OCI-LY3 (cell line): ENCODE data around the gene CD300LB.
"Not testable (repeated sequence)": the region's sequence is repeated elsewhere in the genome, so short reads cannot be mapped to it uniquely, and the experiment has no call there.

Experiments
- H2AFZ ChIP-seq: fragments of 200-600, 300-600 bp; shearing (Covaris generic); 2 replicates; pipeline ENCODE4 v1.6.0; 2014; ENCODE audit warnings: antibody characterized with exemption, low read depth, low read length
- H3K27ac ChIP-seq: fragments of 200-600, 300-600 bp; sonication (generic); 2 replicates; pipeline ENCODE4 v1.5.1; 2014; ENCODE audit warnings: mild to moderate bottlenecking, low read length, moderate library complexity, mixed read lengths
- H3K27me3 ChIP-seq: fragments of 200-600, 300-600 bp; sonication (generic); 2 replicates; pipeline ENCODE4 v1.6.1; 2014; ENCODE audit warnings: low read depth, low read length, mixed read lengths
- H3K36me3 ChIP-seq: fragments of 200-600, 300-600 bp; sonication (generic); replicated peaks from 2 replicates; pipeline ENCODE3; 2014; ENCODE audit warnings: low read depth, low read length, mixed read lengths
- H3K4me1 ChIP-seq: fragments of 300-600, 200-600 bp; sonication (generic); 2 replicates; pipeline ENCODE4 v1.6.1; 2014; ENCODE audit warnings: low read length, mixed read lengths
- H3K4me2 ChIP-seq: fragments of 200-600, 300-600 bp; sonication (generic); 2 replicates; pipeline ENCODE4 v1.6.1; 2014; ENCODE audit warnings: low read length, mixed read lengths
- H3K4me3 ChIP-seq: fragments of 300-600, 200-600 bp; sonication (generic); 2 replicates; pipeline ENCODE4 v1.5.1; 2014; ENCODE audit warnings: antibody characterized with exemption, mild to moderate bottlenecking, low read length, moderate library complexity
- H3K79me2 ChIP-seq: fragments of 300-600, 200-600 bp; shearing (Covaris generic); 2 replicates; pipeline ENCODE4 v1.6.1; 2014; ENCODE audit warnings: mild to moderate bottlenecking, low read length, mixed read lengths
- H3K9ac ChIP-seq: fragments of 300-600, 200-600 bp; shearing (Covaris generic); 2 replicates; pipeline ENCODE4 v1.6.0; 2014; ENCODE audit warnings: mild to moderate bottlenecking, low read length, moderate library complexity
- H3K9me3 ChIP-seq: fragments of 200-600, 300-600 bp; shearing (Covaris generic); 2 replicates; pipeline ENCODE4 v1.6.1; 2014; ENCODE audit warnings: low read length, mixed read lengths; ENCODE audit not compliant: insufficient read depth
- H4K20me1 ChIP-seq: fragments of 200-600, 300-600 bp; sonication (generic); 2 replicates; pipeline ENCODE4 v1.6.1; 2016; ENCODE audit warnings: low read length, mixed read lengths; ENCODE audit not compliant: insufficient read depth
- EZH2phosphoT487 ChIP-seq: fragments of 200-600 bp; shearing (Covaris generic); IDR thresholded peaks from 2 replicates; pipeline ENCODE4 v1.6.1; 2018; ENCODE audit warnings: antibody characterized with exemption, mixed run types, low read depth
- TF ChIP-seq, protein P1 (sequence below): fragments of 200-600, 300-600 bp; sonication (generic); IDR thresholded peaks from 2 replicates; pipeline ENCODE4 v1.5.1; 2014; ENCODE audit warnings: antibody characterized with exemption, low read length, low read depth

Gene CD300LB

DNA sequence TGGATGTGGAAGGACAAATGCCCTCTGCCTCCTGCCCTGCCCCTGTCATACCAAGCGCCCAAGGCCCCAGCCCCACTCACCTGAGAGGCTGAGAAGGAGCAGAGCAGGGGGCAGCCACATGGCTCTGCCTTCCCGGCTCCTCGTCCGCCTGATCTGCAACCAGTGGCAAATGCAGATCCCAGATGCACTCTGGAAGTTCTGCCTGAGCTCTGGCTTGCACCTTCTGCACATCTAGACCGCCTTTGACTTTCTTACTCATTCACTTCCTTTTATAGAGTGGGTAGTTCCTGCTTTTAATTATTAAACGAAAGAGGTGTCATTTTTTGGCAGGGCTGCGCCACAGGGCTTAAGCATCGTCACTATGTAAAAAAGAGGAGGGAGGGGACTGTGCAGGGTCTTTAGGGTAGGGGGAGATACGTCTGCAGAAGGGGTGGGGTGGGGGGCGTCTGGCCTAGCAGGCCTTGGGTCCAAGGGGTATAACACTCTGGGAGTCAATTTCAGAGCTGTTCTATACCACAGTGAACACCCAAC is at the start of gene CD300LB:
CD300LB (minus strand) TSS at position 245 of the 531 bp plus-strand sequence; CDS start at position 120, 125 bp downstream.
- H3K27ac ChIP-seq = no peak within 1 kb of the TSS
- H3K9me3 ChIP-seq = no peaks in the 10 kb centered on the region
- H3K36me3 ChIP-seq = no peaks in the 10 kb centered on the region
- TF ChIP-seq, protein P1, sequence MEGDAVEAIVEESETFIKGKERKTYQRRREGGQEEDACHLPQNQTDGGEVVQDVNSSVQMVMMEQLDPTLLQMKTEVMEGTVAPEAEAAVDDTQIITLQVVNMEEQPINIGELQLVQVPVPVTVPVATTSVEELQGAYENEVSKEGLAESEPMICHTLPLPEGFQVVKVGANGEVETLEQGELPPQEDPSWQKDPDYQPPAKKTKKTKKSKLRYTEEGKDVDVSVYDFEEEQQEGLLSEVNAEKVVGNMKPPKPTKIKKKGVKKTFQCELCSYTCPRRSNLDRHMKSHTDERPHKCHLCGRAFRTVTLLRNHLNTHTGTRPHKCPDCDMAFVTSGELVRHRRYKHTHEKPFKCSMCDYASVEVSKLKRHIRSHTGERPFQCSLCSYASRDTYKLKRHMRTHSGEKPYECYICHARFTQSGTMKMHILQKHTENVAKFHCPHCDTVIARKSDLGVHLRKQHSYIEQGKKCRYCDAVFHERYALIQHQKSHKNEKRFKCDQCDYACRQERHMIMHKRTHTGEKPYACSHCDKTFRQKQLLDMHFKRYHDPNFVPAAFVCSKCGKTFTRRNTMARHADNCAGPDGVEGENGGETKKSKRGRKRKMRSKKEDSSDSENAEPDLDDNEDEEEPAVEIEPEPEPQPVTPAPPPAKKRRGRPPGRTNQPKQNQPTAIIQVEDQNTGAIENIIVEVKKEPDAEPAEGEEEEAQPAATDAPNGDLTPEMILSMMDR = no peak
- no peak for TF ChIP-seq EZH2phosphoT487
- H3K4me1 ChIP-seq = peaks cover 23% of the 10 kb centered on the region
- H3K27me3 ChIP-seq = peaks cover 25% of the 10 kb centered on the region
- H3K79me2 ChIP-seq = no peaks in the 10 kb centered on the region
- no peaks in the 10 kb centered on the region for H4K20me1 ChIP-seq
- H3K4me2 ChIP-seq = peak within 1 kb of the TSS; percentile 40
- H3K4me3 ChIP-seq = 0 out of 2 replicates have a peak within 1 kb of the TSS, but pooled peaks have one; percentile 1
- H3K9ac ChIP-seq = no peak within 1 kb of the TSS
- no peak within 1 kb of the TSS for H2AFZ ChIP-seq

DNA sequence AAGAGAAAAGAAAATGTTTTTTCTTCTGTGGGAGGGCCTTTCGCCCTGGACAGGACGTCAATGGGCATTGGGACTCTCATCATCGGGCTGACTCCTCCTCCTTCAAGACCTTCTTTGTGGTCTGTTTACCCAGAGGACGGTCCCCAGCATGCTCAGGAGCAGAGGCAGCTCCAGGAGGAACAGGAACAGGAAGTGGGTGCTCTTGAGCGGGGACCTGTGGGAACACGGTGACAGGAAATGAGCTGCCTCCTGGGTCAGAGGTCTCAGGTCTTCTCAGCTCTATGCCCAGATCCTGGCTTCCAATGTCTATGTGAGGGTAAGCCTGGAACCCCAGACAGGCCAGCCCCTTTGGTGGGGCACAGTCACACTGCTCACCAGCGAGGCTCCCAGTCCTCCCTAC is 48.6 kb upstream of the CD300LB start:
- Histone ChIP-seq H3K27ac (no peak overlapping the region), H4K20me1 (no peaks in the 10 kb centered on the region), H3K9me3 (no peaks in the 10 kb centered on the region)

DNA sequence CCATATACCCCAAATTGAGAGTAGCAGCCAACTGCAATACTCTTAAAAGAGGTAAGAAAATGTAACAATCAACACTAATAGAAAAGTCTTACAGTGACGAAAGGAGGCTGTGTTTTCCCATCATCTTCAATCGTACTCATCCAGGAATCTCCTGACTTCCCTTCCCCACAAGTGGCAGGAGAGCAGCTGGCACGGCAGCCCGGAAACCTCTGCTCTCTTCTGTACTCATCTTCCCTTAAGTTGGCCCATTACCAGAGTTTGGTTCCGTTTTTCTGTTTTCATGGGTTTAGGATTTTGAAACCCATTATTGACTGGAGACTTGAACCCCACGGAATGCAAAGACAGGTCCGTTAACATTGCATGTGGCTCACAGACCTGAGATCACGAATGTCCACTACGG is 47.7 kb upstream of the CD300LB start:
- no peaks in the 10 kb centered on the region for H3K79me2 ChIP-seq
- H3K36me3 ChIP-seq = no peaks in the 10 kb centered on the region
- H4K20me1 ChIP-seq = no peaks in the 10 kb centered on the region
- H3K4me3 ChIP-seq = no peak overlapping the region
- H3K4me1 ChIP-seq = no peaks in the 10 kb centered on the region
- no peak overlapping the region for H2AFZ ChIP-seq
- H3K4me2 ChIP-seq = no peak overlapping the region
- no peak overlapping the region for H3K27ac ChIP-seq
- H3K9me3 ChIP-seq = no peaks in the 10 kb centered on the region
- H3K27me3 ChIP-seq = peaks cover 16% of the 10 kb centered on the region
- no peak overlapping the region for H3K9ac ChIP-seq
- TF ChIP-seq EZH2phosphoT487 = no peak
- TF ChIP-seq, protein P1 = no peak

More for the DNA sequence above, 48.6 kb upstream of the CD300LB start:
- no peak for TF ChIP-seq EZH2phosphoT487
- TF ChIP-seq, protein P1 = no peak
- no peaks in the 10 kb centered on the region for H3K79me2 ChIP-seq
- H3K4me2 ChIP-seq = no peak overlapping the region
- peaks cover 17% of the 10 kb centered on the region for H3K27me3 ChIP-seq
- no peak overlapping the region for H2AFZ ChIP-seq
- H3K4me1 ChIP-seq = no peaks in the 10 kb centered on the region
- H3K4me3 ChIP-seq = no peak overlapping the region
- H3K9ac ChIP-seq = no peak overlapping the region
- no peaks in the 10 kb centered on the region for H3K36me3 ChIP-seq

DNA sequence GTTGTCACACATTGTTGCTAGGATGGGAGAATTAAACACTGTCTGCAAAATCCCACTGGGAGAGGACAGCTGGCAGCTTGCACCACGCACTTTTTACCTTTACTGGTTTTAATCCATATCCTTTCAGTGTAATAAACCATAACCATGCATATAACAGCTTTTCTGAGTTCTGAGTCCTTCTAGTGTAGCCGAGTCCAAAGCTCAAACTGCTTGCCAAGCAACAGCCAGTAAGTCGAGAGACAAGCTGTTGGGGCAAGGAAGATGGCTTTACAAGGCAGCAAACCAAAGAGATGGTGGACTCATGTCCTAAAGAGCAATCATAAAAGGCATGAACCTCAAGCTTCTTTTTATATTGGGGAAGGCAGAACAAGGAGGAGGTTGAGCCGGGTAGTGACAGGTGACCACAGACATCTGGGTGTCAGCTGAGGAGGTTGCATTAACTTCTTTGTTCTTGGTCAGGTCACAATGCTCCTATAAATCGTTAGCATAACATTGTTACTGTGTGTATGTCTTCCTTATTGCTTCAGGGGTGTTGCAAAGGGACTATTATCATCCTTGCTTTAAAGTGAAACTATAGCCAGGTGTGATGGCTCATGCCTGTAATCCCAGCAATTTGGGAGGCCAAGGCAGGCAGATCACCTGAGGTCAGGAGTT is 43.3 kb upstream of the CD300LB start:
- no peak overlapping the region for H3K4me2 ChIP-seq

DNA sequence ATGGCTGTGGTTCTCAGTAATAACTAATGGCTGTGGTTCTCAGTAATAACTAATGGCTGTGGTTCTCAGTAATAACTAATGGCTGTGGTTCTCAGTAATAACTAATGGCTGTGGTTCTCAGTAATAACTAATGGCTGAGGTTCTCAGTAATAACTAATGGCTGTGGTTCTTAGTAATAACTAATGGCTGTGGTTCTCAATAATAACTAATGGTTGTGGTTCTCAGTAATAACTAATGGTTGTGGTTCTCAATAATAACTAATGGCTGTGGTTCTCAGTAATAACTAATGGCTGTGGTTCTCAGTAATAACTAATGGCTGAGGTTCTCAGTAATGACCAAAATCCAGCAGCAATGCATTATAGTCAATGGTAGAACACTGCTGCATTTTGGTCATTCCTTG is 42.4 kb upstream of the CD300LB start:
- H3K4me3 ChIP-seq, H3K4me1 ChIP-seq, H3K4me2 ChIP-seq, H3K9ac ChIP-seq, H4K20me1 ChIP-seq, H3K27ac ChIP-seq, H3K36me3 ChIP-seq, H3K79me2 ChIP-seq, H2AFZ ChIP-seq, H3K9me3 ChIP-seq: not testable (repeated sequence)
- H3K27me3 ChIP-seq = peaks cover 26% of the 10 kb centered on the region

More for the DNA sequence above, 43.3 kb upstream of the CD300LB start:
- no peaks in the 10 kb centered on the region for H3K36me3 ChIP-seq
- no peaks in the 10 kb centered on the region for H3K9me3 ChIP-seq
- H3K4me3 ChIP-seq = no peak overlapping the region
- TF ChIP-seq, protein P1 = no peak
- no peak for TF ChIP-seq EZH2phosphoT487
- no peak overlapping the region for H3K9ac ChIP-seq
- H3K79me2 ChIP-seq = no peaks in the 10 kb centered on the region
- H2AFZ ChIP-seq = no peak overlapping the region
- no peak overlapping the region for H3K27ac ChIP-seq
- no peaks in the 10 kb centered on the region for H4K20me1 ChIP-seq
- H3K27me3 ChIP-seq = peaks cover 26% of the 10 kb centered on the region
- no peaks in the 10 kb centered on the region for H3K4me1 ChIP-seq
